ENCODE results near the gene PPP6R1.

- TF ChIP-seq POLR2A (IDR thresholded peaks at IDR 0.05) = no peak
- TF ChIP-seq CTCF (IDR thresholded peaks at IDR 0.05 in 8 of 11, conservative IDR thresholded peaks at IDR 0.05 in 3 of 11) = no peak
- no peak for TF ChIP-seq POLR2AphosphoS5 (IDR thresholded peaks at IDR 0.05)
These were observed 25.7 kb upstream of the PPP6R1 start for GRCh38 chr19:55284405-55285058.

All from spleen (tissue), 7 donors.